ENCODE results near the gene STAT3. TPM values are rescaled to one million over a fixed set of nuclear protein-coding genes. Genes with fewer than 3 reads are reported as not detected.
"Not testable (repeated sequence)": the region's sequence is repeated elsewhere in the genome, so short reads cannot be mapped to it uniquely, and the experiment has no call there.

The STAT3 gene
- polyA plus RNA-seq, 1 donor = 70.4 TPM

DNA sequence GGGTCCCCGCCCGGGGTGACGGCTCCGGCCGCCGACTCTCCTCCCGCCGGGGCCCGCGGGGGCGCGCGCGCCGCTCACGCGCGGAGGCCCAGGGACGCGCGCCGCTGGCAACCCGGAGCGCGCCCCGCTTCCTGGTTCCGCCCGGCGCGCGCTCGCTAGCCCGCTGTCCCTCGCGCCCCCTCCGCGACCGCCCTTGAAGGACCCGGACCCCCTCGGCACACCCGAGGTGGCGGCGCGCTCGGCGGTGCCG, 112.0 kb downstream of the STAT3 start, which contains the start of gene STAT5B:
TSS of gene STAT5B (minus strand) at position 33 of the 250 bp plus-strand sequence. CDS start 44,264 bp downstream, outside the sequence.
- peak; percentile 86 for DNase-seq

DNA sequence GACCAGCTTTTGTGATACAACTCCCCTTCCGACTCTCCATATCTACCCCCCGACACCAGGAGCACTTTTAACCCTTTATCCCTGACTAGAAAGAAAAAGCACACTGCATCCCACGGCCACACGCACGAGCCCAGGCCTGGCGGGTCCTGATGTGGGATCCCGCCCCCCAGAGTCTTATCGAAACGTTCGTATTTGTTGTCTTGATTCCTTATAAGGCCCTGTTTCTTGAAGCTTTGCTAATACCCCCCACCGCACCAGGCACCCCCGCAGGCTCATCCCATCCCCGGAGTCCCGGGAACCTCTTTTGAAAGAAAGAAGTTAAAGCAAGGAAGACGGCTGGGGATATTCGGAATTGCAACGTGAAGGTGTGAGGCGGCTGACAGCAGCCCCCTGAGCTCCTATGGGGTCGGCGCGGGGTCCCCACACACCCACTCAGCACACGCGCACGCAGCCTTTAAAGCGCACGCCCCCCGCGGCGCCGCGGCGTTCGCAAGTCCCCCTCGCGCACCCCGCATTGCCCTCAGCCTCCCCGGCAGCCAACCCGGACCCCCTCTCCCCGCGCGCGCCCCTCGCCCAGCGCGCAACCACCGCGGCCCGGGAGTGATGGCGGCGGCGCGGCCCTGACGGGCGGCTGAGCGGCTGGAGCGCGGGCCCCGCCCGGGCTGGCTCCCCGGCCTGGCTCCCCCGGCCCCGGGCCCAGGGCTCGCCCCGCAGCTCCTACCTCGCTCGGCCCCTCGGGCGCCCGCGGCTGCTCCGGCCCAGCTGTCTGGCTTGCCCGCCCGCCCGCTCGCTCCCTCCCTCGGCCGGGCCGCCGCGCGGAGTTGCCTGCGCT, 112.5 kb downstream of the STAT3 start:
- DNase-seq = peak; percentile 41

DNA sequence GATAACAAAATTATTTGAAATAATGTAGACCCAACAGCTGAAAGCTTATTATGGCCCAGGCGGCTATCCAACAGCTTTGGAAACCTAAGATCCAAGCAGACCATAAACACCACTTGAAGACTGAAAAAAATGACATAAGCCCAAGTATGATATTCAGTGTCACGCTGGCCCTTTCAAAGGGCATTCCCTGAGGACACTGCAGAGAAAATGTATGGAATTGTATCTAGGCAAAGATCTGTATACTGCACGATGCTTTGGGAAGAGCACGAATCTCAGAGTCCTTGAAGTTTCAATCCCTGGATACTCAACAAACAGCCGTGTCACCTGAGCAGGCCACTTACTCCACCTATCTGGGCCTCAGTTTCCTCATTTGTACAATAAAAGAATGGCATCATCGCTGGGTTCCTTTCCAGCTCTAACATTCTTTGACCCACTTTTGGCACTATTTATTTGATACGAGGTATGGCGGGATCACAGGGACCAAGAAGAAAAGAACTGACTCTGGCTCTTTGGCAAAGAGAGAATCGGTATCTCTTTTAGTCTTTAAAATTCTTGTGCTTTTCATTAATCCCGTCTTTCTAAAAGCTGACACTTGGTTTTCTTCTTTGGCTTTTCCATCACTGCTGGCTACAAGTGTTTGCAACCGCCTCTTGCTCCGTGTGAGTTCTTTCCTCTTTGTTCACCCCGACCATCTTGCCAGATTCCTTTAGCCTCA, 113.3 kb downstream of the STAT3 start:
- DNase-seq = peak; percentile 45

DNA sequence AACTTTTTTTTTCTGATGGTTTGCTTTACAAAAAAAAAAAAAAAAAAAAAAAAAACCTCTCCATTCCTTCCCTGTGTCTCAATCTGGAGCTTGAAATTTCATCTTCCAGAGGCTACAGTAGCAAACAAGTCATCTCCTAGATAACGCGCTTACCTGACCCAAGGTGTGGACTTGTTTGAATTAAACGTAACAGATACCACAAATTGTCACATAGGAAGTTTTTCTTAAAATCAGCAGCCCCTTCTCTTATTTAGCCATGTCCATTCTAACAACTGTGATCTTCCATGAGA, 114.0 kb downstream of the STAT3 start:
- no peak for DNase-seq

DNA sequence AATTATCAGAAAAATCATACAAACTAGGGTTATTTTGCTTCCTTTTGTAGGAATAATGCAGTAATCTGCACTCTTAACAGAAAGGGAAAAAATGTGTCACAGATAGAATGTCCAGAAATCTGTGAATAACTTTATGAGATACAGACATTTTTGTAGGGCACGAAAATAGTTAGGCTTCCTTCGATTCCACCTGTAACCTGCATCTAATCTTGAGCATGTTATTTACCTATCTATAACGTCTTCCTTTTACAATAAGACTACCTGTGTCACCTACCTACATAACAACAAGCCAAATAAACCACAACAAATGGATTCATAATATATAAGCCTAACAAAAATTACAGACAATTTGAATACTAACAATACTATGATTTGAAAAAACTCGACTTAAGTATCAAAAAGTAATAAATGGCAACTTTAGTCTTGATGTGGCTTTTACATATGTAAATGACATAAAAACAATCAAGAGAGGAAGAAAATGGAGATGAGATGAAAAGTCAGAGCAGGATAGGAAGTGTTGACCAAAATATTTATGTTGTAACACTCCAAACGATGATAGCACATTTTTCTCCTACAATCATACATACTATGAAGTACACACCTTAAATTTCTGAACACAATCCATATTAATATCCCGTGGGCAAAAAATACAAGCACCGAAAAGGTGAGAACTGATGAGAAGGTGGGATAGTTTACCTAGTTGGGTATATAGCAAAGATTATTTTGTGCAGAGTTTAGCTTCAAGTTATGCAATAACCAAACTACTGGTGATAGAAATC, 114.6 kb downstream of the STAT3 start:
- DNase-seq = no peak

DNA sequence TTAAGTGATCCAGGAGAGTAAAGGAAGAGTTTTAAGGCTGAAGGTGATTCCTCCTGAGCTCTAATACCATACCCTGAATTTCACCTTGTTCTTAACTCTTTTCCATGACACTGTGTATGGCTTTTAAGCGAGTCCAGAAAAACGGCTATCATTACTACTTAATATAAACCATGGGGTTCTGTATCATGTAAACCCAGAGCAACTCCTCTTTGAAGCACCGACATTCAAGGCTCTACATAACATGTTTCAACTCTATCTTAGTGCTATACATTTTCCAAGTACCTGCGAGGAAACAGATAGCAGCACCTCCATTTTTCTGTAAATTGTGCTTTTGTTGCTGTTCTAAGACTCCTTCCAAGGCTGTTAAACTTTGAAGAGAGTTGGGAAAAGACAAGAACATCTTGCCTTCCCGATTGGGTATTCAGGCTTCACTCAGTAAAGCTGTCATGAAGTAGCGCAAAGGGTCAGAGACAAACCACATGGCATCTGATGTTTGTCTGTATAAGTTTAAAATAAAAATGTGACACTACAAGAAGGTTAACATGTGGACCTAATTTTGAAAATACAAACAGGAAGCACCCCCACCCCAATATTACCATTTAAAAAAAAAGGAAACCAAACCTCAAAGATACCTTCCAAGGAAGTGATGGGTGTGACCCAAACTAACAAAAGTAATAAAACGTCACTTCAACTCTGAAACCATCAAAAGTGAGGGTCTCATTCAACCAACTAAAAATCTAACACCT, 115.9 kb downstream of the STAT3 start:
- DNase-seq = no peak

DNA sequence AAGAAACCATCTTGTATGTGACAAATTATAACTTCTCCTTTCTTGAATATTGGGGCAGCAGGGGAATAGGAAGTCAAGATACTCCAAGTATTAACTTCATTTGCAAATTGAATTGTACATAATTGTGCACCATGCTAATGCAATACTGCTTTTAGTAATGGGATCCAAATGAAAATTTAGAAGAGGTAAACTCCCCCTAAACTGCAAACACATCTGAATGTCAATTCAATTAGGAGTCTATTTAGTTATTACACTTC, 116.5 kb downstream of the STAT3 start:
- no peak for DNase-seq

DNA sequence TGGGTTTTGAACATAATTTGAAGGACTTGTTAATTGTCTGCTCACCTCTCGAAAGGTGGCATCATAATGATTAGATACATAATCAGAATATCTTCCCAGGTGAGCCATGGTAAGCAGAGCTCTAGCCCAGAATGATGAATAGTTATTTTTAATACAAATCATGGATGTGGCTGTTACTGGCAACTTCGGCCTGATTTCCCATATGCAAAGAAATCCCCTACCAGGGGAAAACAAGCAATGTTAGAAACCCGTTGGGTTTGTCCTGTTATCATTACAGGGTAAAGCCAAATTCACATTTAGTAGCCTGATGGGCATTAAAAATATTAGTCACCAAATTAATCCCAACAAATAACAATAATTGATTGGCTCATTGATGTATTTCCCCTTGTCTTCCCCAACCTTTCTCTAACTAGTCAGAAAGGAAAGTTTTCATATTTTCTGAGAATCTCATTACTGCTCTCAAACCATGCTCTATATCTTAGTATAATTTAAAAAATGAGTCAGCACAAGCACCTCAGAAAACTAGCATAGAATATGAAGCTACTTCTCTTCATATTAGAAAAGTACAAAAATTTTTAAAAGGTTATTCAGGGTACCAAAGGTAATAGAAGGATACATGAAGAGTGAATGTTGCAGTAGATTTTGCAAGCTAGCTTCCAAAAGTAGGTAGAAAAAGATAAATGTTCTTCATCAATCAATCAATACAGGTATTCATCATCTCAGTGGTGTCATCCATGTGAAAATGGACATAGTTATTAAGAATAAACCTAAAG, 117.0 kb downstream of the STAT3 start:
- no peak for DNase-seq

DNA sequence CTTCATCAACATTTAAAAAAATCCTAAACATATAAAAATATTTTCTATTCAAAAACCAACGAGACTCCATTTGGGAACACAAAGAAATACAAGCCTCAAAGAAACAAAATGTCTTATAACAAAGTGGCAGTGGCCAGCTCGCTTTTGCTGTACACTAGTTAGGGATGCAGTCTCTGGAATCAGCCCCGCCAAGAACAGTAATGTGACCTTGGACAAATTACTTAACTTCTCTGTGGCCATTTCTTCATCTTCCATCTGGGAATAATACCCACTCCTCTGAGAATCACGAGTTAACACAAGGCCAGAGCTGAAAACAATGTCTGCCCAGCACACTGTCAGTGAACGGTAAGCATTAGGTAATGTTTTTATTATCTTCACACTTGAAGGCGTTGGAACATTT, 117.6 kb downstream of the STAT3 start:
- no peak for DNase-seq

DNA sequence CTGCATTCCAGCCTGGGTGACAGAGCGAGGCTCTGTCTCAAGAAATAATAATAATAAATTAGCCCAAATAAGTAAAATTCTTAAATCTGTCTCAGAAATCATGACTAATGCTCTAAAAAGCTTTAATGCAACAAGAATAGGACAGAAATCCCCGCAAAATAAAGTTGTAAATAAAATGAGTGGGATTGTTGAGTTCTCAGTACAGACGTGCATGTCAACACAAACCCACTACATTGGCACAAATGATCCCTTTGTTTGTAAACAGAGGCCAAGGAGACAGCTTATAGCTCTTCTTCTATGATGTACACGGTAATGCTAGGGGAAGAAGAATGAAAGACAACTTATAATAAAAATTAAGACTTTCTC, 118.1 kb downstream of the STAT3 start:
- DNase-seq = no peak

DNA sequence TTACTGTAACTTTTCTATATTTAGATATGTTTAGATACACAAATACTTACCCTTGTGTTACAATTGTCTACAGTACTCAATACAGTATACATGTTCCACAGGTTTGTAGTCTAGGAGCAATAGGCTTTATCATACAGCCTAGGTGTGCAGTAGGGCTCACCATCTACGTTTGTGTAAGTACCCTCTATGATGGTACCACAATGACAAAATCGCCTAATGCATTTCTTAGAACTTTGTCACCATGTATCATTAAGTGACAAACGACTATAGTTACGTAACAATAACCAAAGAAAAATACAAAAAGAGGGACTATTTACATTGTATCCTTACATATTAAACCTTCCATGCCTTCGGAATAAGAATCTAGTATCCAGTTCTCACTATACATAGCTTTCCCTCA, 120.0 kb downstream of the STAT3 start:
- no peak for DNase-seq

DNA sequence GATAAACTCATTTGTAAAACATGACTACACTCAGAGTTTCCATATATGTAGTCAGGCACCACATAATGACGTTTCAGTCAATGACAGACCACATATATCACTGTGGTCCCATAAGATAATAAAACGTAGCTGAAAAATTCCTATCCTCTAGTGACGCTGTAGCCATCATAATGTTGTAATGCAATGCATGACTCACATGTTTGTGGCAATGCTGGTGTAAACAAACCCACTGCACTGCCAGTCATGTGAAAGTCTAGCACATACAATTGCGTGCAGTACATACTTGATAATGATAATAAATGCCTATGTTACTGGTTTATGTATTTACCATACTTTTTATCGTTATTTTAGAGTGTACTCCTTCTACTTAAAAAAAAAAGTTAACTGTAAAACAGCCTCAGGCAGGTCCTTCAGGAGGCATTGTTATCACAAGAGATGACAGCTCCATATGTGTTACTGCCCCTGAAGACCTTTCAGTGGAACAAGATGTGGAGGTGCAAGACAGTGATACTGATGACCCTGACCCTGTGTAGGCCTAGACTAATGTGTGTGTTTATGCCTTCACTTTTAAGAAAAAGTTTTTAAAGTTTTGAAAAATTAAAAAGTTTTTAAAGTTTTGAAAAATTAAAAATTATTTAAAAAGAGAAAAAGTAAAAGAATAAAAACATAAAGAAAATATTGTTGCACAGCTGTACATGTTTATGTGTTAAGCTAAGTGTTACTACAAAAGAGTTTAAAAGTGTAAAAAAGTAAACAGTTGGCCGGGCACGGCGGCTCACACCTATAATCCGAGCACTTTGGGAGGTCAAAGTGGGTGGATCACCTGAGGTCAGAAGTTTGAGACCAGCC, 121.1 kb downstream of the STAT3 start:
- no peak for DNase-seq

DNA sequence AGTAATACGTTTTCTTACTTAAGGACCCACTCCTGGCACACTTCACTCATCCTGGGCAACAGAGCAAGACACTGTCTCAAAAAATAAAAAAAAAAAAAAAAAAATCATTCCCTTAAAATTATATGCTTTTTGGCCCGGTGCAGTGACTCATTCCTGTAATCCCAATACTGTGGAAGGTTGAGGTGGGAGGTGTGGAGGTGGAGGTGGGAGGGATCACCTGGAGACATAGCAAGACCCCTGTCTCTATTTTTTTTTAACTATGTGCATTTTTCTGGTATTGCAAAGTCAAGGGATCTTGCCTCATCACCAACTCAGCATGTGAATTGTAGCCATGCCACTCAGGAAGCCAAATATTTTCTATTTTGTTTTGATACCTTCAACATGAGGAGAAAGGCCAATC, 121.8 kb downstream of the STAT3 start:
- DNase-seq = no peak

DNA sequence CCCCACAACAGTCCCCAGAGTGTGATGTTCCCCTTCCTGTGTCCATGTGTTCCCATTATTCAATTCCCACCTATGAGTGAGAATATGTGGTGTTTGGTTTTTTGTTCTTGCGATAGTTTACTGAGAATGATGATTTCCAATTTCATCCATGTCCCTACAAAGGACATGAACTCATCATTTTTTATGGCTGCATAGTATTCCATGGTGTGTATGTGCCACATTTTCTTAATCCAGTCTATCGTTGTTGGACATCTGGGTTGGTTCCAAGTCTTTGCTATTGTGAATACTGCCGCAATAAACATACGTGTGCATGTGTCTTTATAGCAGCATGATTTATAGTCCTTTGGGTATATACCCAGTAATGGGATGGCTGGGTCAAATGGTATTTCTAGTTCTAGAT, 123.9 kb downstream of the STAT3 start:
- DNase-seq = not testable (repeated sequence)

Other genes with a start within 250 kb of the STAT3 start
- gene RAB5C, start 233.5 kb downstream of the STAT3 start, polyA plus RNA-seq (ENCODE audit: insufficient read length) = 64.1 TPM
- gene KCNH4, start 207.3 kb downstream of the STAT3 start, polyA plus RNA-seq (ENCODE audit: insufficient read length) = 0.10 TPM
- gene HCRT, start 203.0 kb downstream of the STAT3 start, polyA plus RNA-seq (ENCODE audit: insufficient read length) = not detected
- 14.4 TPM for gene GHDC, start 193.9 kb downstream of the STAT3 start, polyA plus RNA-seq (ENCODE audit: insufficient read length)
- gene STAT5B, start 112.1 kb downstream of the STAT3 start, polyA plus RNA-seq (ENCODE audit: insufficient read length) = 45.6 TPM
- gene STAT5A, start 99.9 kb downstream of the STAT3 start, polyA plus RNA-seq (ENCODE audit: insufficient read length) = 22.1 TPM
- gene CAVIN1, start 34.8 kb upstream of the STAT3 start, polyA plus RNA-seq (ENCODE audit: insufficient read length) = 301 TPM
- gene ATP6V0A1, start 70.4 kb upstream of the STAT3 start, polyA plus RNA-seq (ENCODE audit: insufficient read length) = 31.0 TPM
- 22.7 TPM for gene NAGLU, start 147.8 kb upstream of the STAT3 start, polyA plus RNA-seq (ENCODE audit: insufficient read length)
- 3.3 TPM for gene HSD17B1, start 164.5 kb upstream of the STAT3 start, polyA plus RNA-seq (ENCODE audit: insufficient read length)
- gene COASY, start 173.7 kb upstream of the STAT3 start, polyA plus RNA-seq (ENCODE audit: insufficient read length) = 28.6 TPM
- gene MLX, start 178.7 kb upstream of the STAT3 start, polyA plus RNA-seq (ENCODE audit: insufficient read length) = 35.2 TPM
- 10.2 TPM for gene PSMC3IP, start 189.3 kb upstream of the STAT3 start, polyA plus RNA-seq (ENCODE audit: insufficient read length)
- 39.5 TPM for gene RETREG3, start 220.9 kb upstream of the STAT3 start, polyA plus RNA-seq (ENCODE audit: insufficient read length)
- gene TUBG1, start 221.2 kb upstream of the STAT3 start, polyA plus RNA-seq (ENCODE audit: insufficient read length) = 33.6 TPM